ENCODE results near the gene NAPB.
A peak's percentile ranks its signal among the peaks of the same experiment; 100 is the strongest.
"Not testable (repeated sequence)": the region's sequence is repeated elsewhere in the genome, so short reads cannot be mapped to it uniquely, and the experiment has no call there.

The NAPB gene

DNA sequence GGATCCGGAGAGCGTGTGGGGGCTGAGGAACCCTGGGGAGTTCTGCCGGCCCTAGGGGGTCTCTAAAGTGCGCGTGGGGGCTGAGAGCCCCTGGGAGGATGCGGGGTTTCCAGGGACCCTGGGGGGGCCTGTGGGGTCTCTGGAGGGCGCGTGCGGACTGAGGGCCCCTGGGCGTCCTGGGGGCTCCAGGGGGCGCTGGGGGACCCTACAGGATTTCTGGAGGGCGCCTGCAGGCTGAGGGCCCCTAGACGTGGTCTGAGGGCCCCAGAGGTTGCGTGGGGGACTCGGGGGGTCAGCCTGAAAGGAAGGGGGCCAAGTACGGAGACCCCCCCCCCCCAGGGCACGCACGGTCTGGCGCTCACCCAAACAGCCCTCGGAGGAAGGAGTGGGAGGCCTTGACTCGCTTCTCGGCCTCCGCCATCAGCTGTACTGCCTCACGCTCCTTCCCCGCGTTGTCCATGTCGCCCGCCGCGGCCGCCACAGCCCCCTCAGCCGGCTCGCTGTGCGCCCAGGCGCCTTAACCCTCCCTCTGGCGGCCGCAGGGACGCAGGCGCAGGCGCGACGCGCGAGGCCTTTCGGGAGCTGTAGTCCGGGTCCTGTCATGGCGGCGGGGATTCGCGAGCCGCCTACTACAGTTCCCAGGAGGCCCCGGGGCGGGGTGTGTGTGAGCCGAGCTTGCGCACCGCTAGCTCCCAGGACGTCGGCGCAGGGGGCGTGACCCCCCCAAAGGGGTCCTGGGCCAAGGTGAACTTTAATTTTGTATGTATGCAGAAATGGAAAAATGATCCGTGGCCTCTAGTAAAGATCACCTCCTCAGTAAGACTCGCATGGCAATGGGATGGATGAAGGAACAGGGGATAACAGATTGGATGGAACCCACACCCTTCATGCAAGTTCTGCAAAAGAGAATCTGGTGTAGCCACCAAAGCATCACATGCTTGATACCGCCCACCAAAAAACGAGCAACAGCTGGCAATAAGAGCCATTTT, at the start of gene NAPB:
Gene NAPB (minus strand): TSS at position 546 of the 989 bp plus-strand sequence. CDS start 86 bp downstream, at position 460.
- peak within 1 kb of the TSS; percentile 81; the same call in 1 of the 2 replicates for H3K27ac ChIP-seq (ENCODE audit: low read depth, low read length)
- peak within 1 kb of the TSS; percentile 97 for H3K4me3 ChIP-seq (ENCODE audit: low read depth, low read length)
- H3K9me3 ChIP-seq (ENCODE audit: control insufficient read depth, insufficient read depth, low read depth, low read length), result peaks cover 10% of the 10 kb centered on the region; the same call in 1 of the 2 replicates
- H3K4me1 ChIP-seq (ENCODE audit: control insufficient read depth, insufficient read depth, low read length), result peaks cover 15% of the 10 kb centered on the region
- H3K9ac ChIP-seq (ENCODE audit: low read length), result peak within 1 kb of the TSS; percentile 86
- no peaks in the 10 kb centered on the region for H3K36me3 ChIP-seq (ENCODE audit: control insufficient read depth, insufficient read depth, low read length)
- no peaks in the 10 kb centered on the region for H3K27me3 ChIP-seq (ENCODE audit: control insufficient read depth, insufficient read depth, low read length)

DNA sequence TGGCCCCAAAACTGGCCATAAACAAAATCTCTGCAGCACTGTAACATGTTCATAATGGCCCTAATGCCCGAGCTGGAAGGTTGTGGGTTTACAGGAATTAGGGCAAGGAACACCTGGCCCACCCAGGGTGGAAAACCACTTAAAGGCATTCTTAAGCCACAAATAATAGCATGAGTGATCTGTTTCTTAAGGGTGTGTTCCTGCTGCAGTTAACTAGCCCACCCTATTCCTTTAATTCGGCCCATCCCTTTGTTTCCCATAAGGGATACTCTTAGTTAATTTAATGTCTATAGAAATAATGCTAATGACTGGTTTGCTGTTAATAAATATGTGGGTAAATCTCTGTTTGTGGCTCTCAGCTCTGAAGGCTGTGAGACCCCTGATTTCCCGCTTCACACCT, 45.7 kb upstream of the NAPB start:
- H3K9me3 ChIP-seq (ENCODE audit: control insufficient read depth, insufficient read depth, low read depth, low read length), result peaks cover 46% of the 10 kb centered on the region
- not testable (repeated sequence) for H3K36me3 ChIP-seq (ENCODE audit: control insufficient read depth, insufficient read depth, low read length); H3K4me3 ChIP-seq (ENCODE audit: low read depth, low read length); H3K9ac ChIP-seq (ENCODE audit: low read length); H3K4me1 ChIP-seq (ENCODE audit: control insufficient read depth, insufficient read depth, low read length); H3K27me3 ChIP-seq (ENCODE audit: control insufficient read depth, insufficient read depth, low read length); H3K27ac ChIP-seq (ENCODE audit: low read depth, low read length)

- Histone ChIP-seq H3K4me1 (ENCODE audit: control insufficient read depth, insufficient read depth, low read length) (no peaks in the 10 kb centered on the region), H3K9ac (ENCODE audit: low read length) (no peak overlapping the region), H3K36me3 (ENCODE audit: control insufficient read depth, insufficient read depth, low read length) (no peaks in the 10 kb centered on the region), H3K9me3 (ENCODE audit: control insufficient read depth, insufficient read depth, low read depth, low read length) (peaks cover 28% of the 10 kb centered on the region), H3K27me3 (ENCODE audit: control insufficient read depth, insufficient read depth, low read length) (no peaks in the 10 kb centered on the region), H3K27ac (ENCODE audit: low read depth, low read length) (no peak overlapping the region), H3K4me3 (ENCODE audit: low read depth, low read length) (no peak overlapping the region)
Observed at GRCh38 chr20:23461180-23461579, 39.9 kb upstream of the NAPB start.

DNA sequence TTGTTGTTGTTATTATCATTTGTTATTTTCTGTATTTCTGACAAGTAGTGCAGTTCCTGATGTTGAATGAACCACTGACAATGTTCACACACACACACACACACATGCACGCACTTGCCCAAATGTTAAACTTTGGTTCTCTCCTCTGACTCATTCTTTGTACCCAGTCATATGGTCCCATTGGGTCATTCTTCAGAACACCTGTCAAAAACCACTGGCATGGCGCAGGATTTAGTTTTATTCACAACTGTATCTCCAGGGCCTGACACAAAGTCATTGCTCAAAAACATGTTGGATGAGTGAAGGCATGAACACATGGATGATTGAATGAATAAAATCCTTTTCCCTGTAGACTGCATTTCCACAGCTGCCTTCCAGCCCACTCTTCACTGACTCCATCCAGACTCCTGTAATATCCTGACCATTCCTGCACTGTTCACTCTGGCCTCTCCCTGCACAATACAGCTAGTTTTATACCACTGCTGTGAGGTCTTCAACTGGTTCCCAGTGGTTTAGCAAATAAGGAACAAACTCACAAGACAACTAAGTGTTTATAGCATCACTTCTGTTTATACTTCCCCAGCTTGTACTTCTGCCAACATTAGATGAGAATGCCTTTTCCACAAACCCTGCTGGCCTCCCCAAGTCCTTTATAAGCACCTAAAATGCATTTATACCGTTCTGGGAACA, 38.3 kb upstream of the NAPB start:
- H3K9me3 ChIP-seq (ENCODE audit: control insufficient read depth, insufficient read depth, low read depth, low read length), result peaks cover 18% of the 10 kb centered on the region
- H3K4me3 ChIP-seq (ENCODE audit: low read depth, low read length), result no peak overlapping the region
- no peaks in the 10 kb centered on the region for H3K36me3 ChIP-seq (ENCODE audit: control insufficient read depth, insufficient read depth, low read length)
- no peak overlapping the region for H3K9ac ChIP-seq (ENCODE audit: low read length)
- H3K27ac ChIP-seq (ENCODE audit: low read depth, low read length), result no peak overlapping the region
- H3K27me3 ChIP-seq (ENCODE audit: control insufficient read depth, insufficient read depth, low read length), result no peaks in the 10 kb centered on the region
- H3K4me1 ChIP-seq (ENCODE audit: control insufficient read depth, insufficient read depth, low read length), result no peaks in the 10 kb centered on the region

GRCh38 chr20:23456873-23457272, 35.6 kb upstream of the NAPB start:
- peaks cover 8% of the 10 kb centered on the region for H3K9me3 ChIP-seq (ENCODE audit: control insufficient read depth, insufficient read depth, low read depth, low read length)
- no peak overlapping the region for H3K9ac ChIP-seq (ENCODE audit: low read length)
- no peaks in the 10 kb centered on the region for H3K36me3 ChIP-seq (ENCODE audit: control insufficient read depth, insufficient read depth, low read length)
- no peak overlapping the region for H3K4me3 ChIP-seq (ENCODE audit: low read depth, low read length)
- H3K4me1 ChIP-seq (ENCODE audit: control insufficient read depth, insufficient read depth, low read length), result 0 out of 2 replicates have a peak, but pooled peaks cover 5% of the 10 kb centered on the region
- no peaks in the 10 kb centered on the region for H3K27me3 ChIP-seq (ENCODE audit: control insufficient read depth, insufficient read depth, low read length)
- H3K27ac ChIP-seq (ENCODE audit: low read depth, low read length), result no peak overlapping the region

GRCh38 chr20:23456409-23456808, 35.1 kb upstream of the NAPB start:
- Histone ChIP-seq H3K9me3 (ENCODE audit: control insufficient read depth, insufficient read depth, low read depth, low read length) (peaks cover 8% of the 10 kb centered on the region), H3K36me3 (ENCODE audit: control insufficient read depth, insufficient read depth, low read length) (no peaks in the 10 kb centered on the region), H3K4me3 (ENCODE audit: low read depth, low read length) (no peak overlapping the region), H3K27ac (ENCODE audit: low read depth, low read length) (no peak overlapping the region), H3K9ac (ENCODE audit: low read length) (no peak overlapping the region), H3K4me1 (ENCODE audit: control insufficient read depth, insufficient read depth, low read length) (0 out of 2 replicates have a peak, but pooled peaks cover 5% of the 10 kb centered on the region), H3K27me3 (ENCODE audit: control insufficient read depth, insufficient read depth, low read length) (no peaks in the 10 kb centered on the region)

- H3K27me3 ChIP-seq (ENCODE audit: control insufficient read depth, insufficient read depth, low read length), result no peaks in the 10 kb centered on the region
- H3K36me3 ChIP-seq (ENCODE audit: control insufficient read depth, insufficient read depth, low read length), result no peaks in the 10 kb centered on the region
- no peak overlapping the region for H3K27ac ChIP-seq (ENCODE audit: low read depth, low read length)
- peaks cover 8% of the 10 kb centered on the region for H3K9me3 ChIP-seq (ENCODE audit: control insufficient read depth, insufficient read depth, low read depth, low read length)
- 0 out of 2 replicates have a peak, but pooled peaks cover 5% of the 10 kb centered on the region for H3K4me1 ChIP-seq (ENCODE audit: control insufficient read depth, insufficient read depth, low read length)
- H3K4me3 ChIP-seq (ENCODE audit: low read depth, low read length), result no peak overlapping the region
- no peak overlapping the region for H3K9ac ChIP-seq (ENCODE audit: low read length)
Observed at GRCh38 chr20:23455639-23456038, 34.4 kb upstream of the NAPB start.

GRCh38 chr20:23454816-23455215, 33.5 kb upstream of the NAPB start:
- no peak overlapping the region for H3K27ac ChIP-seq (ENCODE audit: low read depth, low read length)
- H3K4me1 ChIP-seq (ENCODE audit: control insufficient read depth, insufficient read depth, low read length), result 0 out of 2 replicates have a peak, but pooled peaks cover 5% of the 10 kb centered on the region
- H3K4me3 ChIP-seq (ENCODE audit: low read depth, low read length), result no peak overlapping the region
- peaks cover 8% of the 10 kb centered on the region for H3K9me3 ChIP-seq (ENCODE audit: control insufficient read depth, insufficient read depth, low read depth, low read length)
- no peaks in the 10 kb centered on the region for H3K36me3 ChIP-seq (ENCODE audit: control insufficient read depth, insufficient read depth, low read length)
- H3K9ac ChIP-seq (ENCODE audit: low read length), result no peak overlapping the region
- H3K27me3 ChIP-seq (ENCODE audit: control insufficient read depth, insufficient read depth, low read length), result no peaks in the 10 kb centered on the region

DNA sequence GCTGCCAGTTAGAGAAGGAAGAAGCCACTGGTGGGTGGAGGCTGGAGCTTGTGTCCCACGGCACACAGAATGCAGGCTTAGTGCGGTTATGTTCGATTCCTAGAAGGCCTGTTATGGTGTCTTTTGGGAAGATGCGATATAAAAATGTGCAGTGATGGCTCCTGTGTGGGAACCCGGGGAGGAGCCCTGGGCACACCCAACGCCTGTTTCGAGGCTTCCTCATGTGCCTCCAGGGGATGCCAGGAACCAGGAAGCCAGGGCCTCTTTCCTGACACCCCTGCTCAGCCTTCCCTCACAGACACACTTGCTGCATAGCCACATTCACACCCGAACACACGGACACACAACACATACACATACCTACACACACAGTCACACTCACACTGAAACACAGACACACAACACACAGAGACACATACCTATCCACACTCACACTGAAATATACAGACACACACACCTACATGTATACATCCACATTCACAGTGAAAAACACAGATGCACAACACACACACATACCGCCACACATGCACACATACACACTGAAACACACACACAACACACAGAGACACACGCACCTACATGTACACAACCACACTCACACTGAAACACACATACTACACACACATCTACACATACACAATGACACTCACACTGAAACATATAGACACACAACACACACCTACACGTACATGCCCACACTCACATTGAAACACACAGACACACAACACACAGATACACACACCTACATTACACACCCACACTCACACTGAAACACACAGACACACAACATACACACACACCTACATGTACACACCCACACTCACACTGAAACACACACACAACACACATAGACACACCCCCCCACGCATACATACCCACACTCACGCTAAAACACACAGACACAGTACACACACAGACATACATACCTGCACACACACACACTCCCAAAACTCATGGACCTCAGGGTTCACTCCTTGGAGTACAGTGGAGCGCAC, 32.6 kb upstream of the NAPB start:
- Histone ChIP-seq H3K9me3 (ENCODE audit: control insufficient read depth, insufficient read depth, low read depth, low read length) (peaks cover 8% of the 10 kb centered on the region), H3K27me3 (ENCODE audit: control insufficient read depth, insufficient read depth, low read length) (no peaks in the 10 kb centered on the region), H3K27ac (ENCODE audit: low read depth, low read length) (no peak overlapping the region), H3K9ac (ENCODE audit: low read length) (no peak overlapping the region), H3K4me3 (ENCODE audit: low read depth, low read length) (no peak overlapping the region), H3K4me1 (ENCODE audit: control insufficient read depth, insufficient read depth, low read length) (peaks cover 9% of the 10 kb centered on the region; the same call in 1 of the 2 replicates), H3K36me3 (ENCODE audit: control insufficient read depth, insufficient read depth, low read length) (no peaks in the 10 kb centered on the region)

- H3K9ac ChIP-seq (ENCODE audit: low read length), result no peak within 1 kb of the TSS
- no peak within 1 kb of the TSS for H3K27ac ChIP-seq (ENCODE audit: low read depth, low read length)
- H3K4me1 ChIP-seq (ENCODE audit: control insufficient read depth, insufficient read depth, low read length), result peaks cover 9% of the 10 kb centered on the region; the same call in 1 of the 2 replicates
- no peaks in the 10 kb centered on the region for H3K36me3 ChIP-seq (ENCODE audit: control insufficient read depth, insufficient read depth, low read length)
- no peak within 1 kb of the TSS for H3K4me3 ChIP-seq (ENCODE audit: low read depth, low read length)
- no peaks in the 10 kb centered on the region for H3K27me3 ChIP-seq (ENCODE audit: control insufficient read depth, insufficient read depth, low read length)
- peaks cover 8% of the 10 kb centered on the region for H3K9me3 ChIP-seq (ENCODE audit: control insufficient read depth, insufficient read depth, low read depth, low read length)
Observed at GRCh38 chr20:23452776-23453175, 31.5 kb upstream of the NAPB start, which contains the start of gene CST11. TSS of gene CST11 (minus strand) at chr20:23452876. CDS start at chr20:23452811, 65 bp downstream.

Data from HUES6 (cell line).